Adrenal gland (tissue), 5 donors: ENCODE results near the gene ITM2C.

Source experiments
- CTCF ChIP-seq, 6 experiments: fragments of 450-650 bp in 4 of 6; fragments of 200-600 bp in 2 of 6; sonication (generic) in 1 of 6; IDR thresholded peaks; 1 replicate in 5 of 6; 2 replicates in 1 of 6; pipeline versions ENCODE4 v1.5.1 to v1.8.0; 2016 to 2021; ENCODE audit warnings: antibody characterized with exemption in 6 of 6, mild to moderate bottlenecking in 2 of 6, moderate library complexity in 1 of 6
- POLR2A ChIP-seq, 2 donors: fragments of 450-650 bp; IDR thresholded peaks; one replicate each; pipeline ENCODE4 v1.6.1; 2017; ENCODE audit warnings: antibody characterized with exemption in 2 of 2, mild to moderate bottlenecking in 2 of 2, moderate library complexity in 1 of 2
- donor health status: DM: no; HTN: no; CAD: no.

GRCh38 chr2:230900336-230900995 lies 35.7 kb downstream of the ITM2C start:
- no peak for TF ChIP-seq CTCF (IDR thresholded peaks at IDR 0.05)
- no peak for TF ChIP-seq POLR2A (IDR thresholded peaks at IDR 0.05)
